ENCODE results near the gene VAV2. TPM values are rescaled to one million over a fixed set of nuclear protein-coding genes. Genes with fewer than 3 reads are reported as not detected.

The VAV2 gene
- total and polyA plus RNA-seq, 9 of the 15 experiments (the other 6 are each of a cell fraction or from before 2014, with no cell fraction given) = 0.01 to 2.7 (median 1.0) TPM; not detected in 1

DNA sequence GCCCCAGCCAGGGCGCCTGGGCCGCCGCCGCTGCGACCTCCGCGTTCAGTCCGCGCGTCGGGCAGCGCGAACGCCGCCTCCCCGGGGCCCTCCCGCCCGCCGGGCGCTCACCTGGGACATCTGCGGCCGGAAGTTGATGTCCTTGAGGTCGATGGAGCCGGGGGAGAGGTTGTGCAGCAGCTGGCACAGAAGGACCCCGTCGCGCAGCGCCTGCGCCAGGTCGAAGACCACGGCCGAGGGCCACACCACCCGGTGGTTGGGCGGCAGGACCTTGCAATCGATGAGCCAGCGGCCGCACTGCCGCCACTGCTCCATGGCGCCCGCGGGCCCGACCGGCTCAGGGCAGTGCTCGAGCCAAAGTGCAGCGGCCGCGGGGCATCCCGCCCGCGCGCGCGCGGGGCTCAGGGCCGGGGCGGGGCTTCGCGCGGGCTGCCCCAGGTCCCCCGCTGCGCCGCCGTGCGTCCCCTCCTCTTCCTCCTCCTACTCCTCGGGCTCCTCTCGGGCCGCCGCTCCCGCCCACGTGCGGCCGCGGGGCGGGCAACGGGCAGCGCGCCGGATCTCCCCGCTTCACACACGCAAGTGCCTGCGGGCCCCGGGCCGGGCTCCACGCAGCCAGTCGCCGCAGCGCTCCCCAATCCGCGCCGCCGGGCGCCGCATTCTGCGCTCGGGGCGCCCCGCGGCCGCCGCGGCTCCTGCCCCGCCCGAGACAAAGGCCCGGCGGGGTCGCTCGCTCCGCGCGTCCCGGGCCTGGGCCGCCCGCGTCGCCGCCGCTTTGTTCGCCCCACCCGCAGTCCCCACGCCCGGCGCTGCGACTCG is at the start of gene VAV2 (continued):
- TF ChIP-seq, protein P1, sequence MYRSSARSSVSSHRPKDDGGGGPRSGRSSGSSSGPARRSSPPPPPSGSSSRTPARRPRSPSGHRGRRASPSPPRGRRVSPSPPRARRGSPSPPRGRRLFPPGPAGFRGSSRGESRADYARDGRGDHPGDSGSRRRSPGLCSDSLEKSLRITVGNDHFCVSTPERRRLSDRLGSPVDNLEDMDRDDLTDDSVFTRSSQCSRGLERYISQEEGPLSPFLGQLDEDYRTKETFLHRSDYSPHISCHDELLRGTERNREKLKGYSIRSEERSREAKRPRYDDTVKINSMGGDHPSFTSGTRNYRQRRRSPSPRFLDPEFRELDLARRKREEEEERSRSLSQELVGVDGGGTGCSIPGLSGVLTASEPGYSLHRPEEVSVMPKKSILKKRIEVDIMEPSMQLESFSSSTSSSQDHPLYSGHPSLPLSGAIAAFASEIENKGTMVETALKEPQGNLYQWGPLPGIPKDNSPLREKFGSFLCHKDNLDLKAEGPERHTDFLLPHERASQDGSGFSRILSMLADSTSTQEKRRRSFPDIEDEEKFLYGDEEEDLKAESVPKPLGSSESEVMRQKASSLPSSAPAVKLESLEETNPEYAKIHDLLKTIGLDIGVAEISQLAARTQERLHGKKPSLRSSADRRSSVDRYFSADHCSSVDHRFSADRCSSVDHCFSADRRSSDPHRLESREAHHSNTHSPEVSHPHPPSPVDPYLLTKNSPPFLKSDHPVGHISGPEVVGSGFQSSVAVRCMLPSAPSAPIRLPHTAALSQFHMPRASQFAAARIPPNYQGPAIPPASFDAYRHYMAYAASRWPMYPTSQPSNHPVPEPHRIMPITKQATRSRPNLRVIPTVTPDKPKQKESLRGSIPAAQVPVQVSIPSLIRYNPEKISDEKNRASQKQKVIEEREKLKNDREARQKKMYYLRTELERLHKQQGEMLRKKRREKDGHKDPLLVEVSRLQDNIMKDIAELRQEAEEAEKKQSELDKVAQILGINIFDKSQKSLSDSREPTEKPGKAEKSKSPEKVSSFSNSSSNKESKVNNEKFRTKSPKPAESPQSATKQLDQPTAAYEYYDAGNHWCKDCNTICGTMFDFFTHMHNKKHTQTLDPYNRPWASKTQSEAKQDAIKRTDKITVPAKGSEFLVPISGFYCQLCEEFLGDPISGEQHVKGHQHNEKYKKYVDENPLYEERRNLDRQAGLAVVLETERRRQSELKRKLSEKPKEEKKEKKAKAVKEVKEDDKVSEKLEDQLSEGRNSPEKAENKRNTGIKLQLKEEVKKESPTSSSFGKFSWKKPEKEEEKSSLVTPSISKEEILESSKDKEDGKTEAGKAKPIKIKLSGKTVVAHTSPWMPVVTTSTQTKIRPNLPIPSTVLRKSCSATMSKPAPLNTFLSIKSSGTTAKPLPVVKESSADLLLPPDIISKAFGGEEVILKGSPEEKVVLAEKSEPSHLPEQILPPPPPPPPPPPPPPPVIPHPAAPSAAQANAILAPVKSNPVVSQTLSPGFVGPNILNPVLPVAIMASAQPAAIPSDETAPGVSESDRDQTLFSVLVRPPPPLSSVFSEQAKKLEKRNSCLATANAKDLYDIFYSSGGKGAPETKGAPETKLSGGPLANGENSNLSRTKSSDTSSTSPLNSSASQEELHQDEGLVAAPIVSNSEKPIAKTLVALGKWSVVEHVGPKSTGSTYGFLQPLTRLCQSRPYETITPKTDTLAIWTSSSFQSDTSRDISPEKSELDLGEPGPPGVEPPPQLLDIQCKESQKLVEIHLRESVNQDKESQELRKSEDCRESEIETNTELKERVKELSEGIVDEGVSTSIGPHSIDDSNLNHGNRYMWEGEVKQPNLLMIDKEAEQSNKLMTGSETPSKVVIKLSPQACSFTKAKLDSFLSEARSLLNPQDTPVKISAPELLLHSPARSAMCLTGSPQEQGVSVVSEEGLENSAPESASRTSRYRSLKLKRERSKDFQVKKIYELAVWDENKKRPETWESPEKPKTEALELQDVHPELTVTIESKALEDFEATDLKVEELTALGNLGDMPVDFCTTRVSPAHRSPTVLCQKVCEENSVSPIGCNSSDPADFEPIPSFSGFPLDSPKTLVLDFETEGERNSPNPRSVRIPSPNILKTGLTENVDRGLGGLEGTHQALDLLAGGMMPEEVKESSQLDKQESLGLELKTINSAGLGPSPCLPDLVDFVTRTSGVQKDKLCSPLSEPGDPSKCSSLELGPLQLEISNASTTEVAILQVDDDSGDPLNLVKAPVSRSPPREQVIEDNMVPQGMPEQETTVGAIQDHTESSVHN (IDR thresholded peaks at IDR 0.05; ENCODE audit: borderline replicate concordance in 1 of 2, low read depth in 1 of 2) = no peak
- TF ChIP-seq CTBP1 (IDR thresholded peaks at IDR 0.05; ENCODE audit: borderline replicate concordance) (peak; percentile 13; the same call in 1 of the 2 replicates), NUFIP1 (IDR thresholded peaks at IDR 0.05; ENCODE audit: partially characterized antibody) (no peak), TAL1 (IDR thresholded peaks at IDR 0.05) (no peak), ZNF133 (CRISPR knock-in tag; IDR thresholded peaks at IDR 0.05) (no peak), WHSC1 (IDR thresholded peaks at IDR 0.05; ENCODE audit: low read length) (no peak), ELF1 (tag; IDR thresholded peaks at IDR 0.05) (no peak), THRAP3 (IDR thresholded peaks at IDR 0.05; ENCODE audit: borderline replicate concordance) (no peak)
- TF ChIP-seq, protein P2, sequence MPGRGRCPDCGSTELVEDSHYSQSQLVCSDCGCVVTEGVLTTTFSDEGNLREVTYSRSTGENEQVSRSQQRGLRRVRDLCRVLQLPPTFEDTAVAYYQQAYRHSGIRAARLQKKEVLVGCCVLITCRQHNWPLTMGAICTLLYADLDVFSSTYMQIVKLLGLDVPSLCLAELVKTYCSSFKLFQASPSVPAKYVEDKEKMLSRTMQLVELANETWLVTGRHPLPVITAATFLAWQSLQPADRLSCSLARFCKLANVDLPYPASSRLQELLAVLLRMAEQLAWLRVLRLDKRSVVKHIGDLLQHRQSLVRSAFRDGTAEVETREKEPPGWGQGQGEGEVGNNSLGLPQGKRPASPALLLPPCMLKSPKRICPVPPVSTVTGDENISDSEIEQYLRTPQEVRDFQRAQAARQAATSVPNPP (IDR thresholded peaks at IDR 0.05; ENCODE audit: borderline replicate concordance, insufficient read depth, insufficient read length) = no peak
- TF ChIP-seq, protein P3, sequence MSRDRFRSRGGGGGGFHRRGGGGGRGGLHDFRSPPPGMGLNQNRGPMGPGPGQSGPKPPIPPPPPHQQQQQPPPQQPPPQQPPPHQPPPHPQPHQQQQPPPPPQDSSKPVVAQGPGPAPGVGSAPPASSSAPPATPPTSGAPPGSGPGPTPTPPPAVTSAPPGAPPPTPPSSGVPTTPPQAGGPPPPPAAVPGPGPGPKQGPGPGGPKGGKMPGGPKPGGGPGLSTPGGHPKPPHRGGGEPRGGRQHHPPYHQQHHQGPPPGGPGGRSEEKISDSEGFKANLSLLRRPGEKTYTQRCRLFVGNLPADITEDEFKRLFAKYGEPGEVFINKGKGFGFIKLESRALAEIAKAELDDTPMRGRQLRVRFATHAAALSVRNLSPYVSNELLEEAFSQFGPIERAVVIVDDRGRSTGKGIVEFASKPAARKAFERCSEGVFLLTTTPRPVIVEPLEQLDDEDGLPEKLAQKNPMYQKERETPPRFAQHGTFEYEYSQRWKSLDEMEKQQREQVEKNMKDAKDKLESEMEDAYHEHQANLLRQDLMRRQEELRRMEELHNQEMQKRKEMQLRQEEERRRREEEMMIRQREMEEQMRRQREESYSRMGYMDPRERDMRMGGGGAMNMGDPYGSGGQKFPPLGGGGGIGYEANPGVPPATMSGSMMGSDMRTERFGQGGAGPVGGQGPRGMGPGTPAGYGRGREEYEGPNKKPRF (IDR thresholded peaks at IDR 0.05; ENCODE audit: low read depth, low read length) = no peak
- TF ChIP-seq, protein P4, sequence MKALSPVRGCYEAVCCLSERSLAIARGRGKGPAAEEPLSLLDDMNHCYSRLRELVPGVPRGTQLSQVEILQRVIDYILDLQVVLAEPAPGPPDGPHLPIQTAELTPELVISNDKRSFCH (CRISPR knock-in tag; IDR thresholded peaks at IDR 0.05) = no peak
- TF ChIP-seq, protein P4 (tag; IDR thresholded peaks at IDR 0.05) = no peak

Measured in K562 (cell line).